Ammon's horn (tissue), 1 donor: ENCODE results near the gene LCMT2.

ENCODE experiments used
- DNase-seq: peaks from one replicate; pipeline ENCODE4 v3.0.0-alpha.2; 2016; ENCODE audit warnings: low spot score

LCMT2 gene

GRCh38 chr15:43329960-43330779 is at the start of gene LCMT2:
LCMT2 (minus strand) TSS chr15:43330573; CDS start chr15:43330489, 84 bp downstream.
- peak; percentile 97 for DNase-seq

DNA sequence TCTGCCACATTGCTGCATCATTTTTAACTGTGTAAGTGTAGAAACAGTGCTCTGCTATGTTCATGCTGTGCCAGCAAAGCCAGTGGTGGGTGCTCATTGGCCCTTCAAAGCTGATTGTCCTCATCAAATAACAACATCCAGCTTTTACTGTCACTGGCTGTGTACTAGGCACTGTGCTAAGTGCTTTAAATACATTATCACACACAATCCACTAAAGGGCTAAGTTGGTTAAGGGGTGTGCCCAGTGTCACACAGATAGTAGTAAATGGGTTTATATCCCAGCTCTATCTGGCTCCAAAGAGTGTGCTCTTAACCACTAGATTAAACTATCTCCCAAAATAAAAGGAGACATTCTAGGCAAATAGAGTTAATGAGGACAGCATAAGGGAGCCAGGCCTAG is 48.2 kb upstream of the LCMT2 start:
- no peak for DNase-seq

GRCh38 chr15:43376017-43376705 is 45.8 kb upstream of the LCMT2 start:
- peak; percentile 14 for DNase-seq

DNA sequence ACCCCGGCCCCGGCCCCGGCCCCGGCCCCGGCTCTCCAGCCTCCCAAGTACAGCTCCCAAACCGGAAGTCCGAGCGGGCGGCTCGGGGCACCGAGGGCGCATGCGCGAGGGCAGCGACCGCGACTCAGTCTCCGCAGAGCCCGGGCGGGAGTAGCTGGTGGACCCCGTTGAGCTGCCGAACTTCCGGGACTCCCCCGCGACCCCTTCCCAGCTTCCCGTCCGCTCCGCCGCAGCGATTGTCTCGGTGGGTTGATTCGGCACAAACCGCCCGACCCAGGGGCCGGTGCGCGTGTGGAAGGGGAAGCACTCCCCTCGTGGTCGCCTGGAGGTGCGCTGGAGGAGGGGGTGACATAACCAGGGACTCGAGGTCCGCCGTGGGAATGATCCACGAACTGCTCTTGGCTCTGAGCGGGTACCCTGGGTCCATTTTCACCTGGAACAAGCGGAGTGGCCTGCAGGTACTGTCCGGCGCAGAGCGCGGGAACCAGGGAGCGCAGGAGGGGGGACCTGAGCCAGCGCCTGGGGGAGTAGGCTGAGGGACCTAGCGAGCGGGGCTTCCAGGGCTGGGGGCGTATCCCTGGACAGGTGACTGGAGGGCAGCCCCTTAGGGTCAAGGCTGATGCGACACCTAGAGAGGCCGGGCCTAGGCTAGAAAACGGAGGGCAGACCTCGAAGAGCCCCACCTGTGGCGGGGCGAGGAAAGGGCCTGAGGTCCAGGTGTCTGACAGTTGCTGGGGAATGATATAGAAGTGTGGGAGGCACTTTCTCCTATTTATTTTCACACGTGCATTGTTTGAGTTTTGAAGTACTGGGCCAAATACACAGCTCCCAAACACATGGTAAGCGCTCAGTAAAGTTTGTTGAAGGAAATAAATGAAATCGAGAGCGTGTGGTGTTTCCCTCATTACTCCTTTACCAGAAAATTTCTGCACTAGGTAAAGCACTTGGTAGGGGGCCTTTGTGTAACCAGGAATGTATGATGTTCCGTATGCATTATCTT is 40.9 kb upstream of the LCMT2 start, which contains the start of the genes TUBGCP4 and ZSCAN29:
TUBGCP4 (plus strand) TSS at position 127 of the 1,000 bp plus-strand sequence; CDS start at position 381, 254 bp downstream.
ZSCAN29 (minus strand) TSS at position 69 of the 1,000 bp plus-strand sequence. CDS start 1,130 bp downstream, outside the sequence.
- peak; percentile 81 for DNase-seq

GRCh38 chr15:43370310-43370974 is 40.1 kb upstream of the LCMT2 start:
- DNase-seq, result peak; percentile 18

DNA sequence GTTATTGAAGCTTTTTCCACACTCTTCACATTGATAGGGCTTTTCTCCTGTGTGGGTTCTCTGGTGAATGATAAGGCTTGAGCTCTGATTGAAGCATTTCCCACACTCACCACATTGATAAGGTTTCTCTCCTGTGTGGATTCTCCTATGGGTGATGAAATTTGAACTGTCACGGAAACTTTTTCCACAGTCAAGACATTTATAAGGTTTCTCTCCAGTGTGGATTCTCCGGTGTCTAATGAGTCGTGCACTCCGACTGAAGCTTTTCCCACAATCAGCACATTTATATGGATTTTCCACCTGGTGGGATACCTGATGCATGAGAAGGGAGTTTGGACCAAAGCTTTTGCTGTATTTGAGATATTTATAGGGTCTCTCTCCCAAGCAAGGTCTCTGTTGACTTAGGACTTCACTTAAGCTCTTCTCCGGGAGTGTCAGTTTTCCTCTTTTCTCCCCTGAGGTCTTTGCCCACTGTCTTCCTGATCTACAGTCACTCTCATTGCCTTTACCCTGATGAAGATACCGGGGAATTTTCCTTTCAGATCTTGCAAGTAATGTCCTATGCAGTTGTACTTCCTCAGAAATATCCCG is 31.0 kb upstream of the LCMT2 start:
- DNase-seq, result no peak

- DNase-seq, result no peak
Measured at GRCh38 chr15:43360821-43361220, 30.4 kb upstream of the LCMT2 start.

GRCh38 chr15:43352693-43353382 is 22.5 kb upstream of the LCMT2 start:
- DNase-seq, result no peak

GRCh38 chr15:43347114-43347513 is 16.7 kb upstream of the LCMT2 start:
- no peak for DNase-seq

DNA sequence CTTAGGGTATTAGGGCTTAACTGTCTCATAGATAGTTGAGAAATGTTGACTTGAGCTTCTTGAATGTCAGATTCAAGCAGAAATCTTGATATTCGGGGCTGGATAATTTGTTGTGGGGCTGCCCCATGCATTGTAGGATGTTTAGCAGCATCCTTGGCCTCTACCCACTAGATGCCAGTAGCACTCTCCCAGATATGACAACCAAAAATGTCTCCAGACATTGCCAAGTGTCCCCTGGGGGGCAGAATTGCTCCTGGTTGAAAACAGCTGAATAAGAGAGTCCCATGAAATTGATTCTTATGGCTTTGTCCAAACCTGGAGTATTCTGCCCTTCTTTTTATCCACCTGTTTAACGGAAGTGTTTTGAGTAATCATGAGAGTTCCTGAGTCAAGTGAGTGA is 15.9 kb upstream of the LCMT2 start:
- DNase-seq, result peak; percentile 17

- no peak for DNase-seq
Measured at GRCh38 chr15:43330780-43331087, 361 bp upstream of the LCMT2 start.

DNA sequence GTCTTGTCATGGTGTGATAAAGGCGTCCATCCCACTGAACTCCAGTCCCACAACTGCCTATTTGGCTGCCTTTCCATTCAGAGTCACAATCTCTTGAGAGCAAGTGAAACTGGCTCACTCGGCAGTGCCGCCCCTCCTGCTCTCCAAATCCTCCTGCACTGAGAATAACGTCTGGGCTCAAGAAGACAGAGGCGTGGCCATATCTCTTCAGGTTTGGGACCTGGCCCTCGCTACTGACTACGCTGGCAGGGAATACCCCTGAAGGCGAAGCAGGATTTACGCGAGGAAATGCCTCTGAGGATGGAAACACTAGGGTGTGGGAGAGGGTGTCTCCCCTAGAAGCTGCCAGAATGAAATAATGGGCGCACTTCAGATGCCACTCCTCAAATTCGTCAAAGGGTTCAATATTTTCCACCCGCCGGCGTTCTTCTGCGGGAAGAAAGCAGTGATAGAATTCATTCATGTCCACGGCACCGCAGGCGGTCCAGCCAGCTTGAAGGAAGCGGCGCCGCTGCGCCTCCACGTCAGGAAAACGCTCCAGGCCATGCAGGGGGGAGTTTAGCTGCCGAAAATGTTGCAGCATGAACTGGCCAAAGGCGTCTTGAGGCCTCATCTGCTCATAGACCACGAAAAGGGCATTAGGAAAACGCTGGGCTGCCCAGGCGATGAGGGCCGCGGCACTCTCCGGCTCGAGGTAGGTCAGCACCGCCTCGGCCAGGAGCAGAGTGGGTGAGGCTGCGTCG is 985 bp downstream of the LCMT2 start:
- DNase-seq, result peak; percentile 37

- DNase-seq, result no peak
Measured at GRCh38 chr15:43325039-43325684, 5.2 kb downstream of the LCMT2 start.

GRCh38 chr15:43318990-43319771 is 11.2 kb downstream of the LCMT2 start:
- DNase-seq, result no peak

- no peak for DNase-seq
Measured at GRCh38 chr15:43317566-43318184, 12.7 kb downstream of the LCMT2 start.

DNA sequence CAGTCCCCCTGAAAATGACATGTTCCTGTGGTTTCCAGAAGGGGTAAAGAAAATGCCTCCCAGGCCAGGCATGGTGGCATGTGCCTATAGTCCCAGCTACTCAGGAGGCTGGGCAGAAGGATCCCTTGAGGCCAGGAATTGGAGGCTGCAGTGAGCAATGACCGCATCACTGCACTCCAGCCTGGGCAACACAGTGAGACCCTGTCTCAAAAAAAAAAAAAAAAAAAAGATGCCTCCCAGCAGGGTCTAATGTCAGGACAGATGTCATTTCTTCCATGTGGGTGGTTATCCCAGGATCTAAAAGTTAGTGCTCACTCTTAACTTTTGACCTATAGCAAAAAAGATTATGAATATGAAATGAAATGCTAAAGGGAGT is 13.4 kb downstream of the LCMT2 start:
- no peak for DNase-seq

- DNase-seq, result no peak
Measured at GRCh38 chr15:43316016-43316970, 14.1 kb downstream of the LCMT2 start.
